Transverse colon (tissue), 3 donors: ENCODE results near the gene GNA14.

Source experiments
- POLR2A ChIP-seq: fragments of 450-650 bp; IDR thresholded peaks from one replicate; pipeline ENCODE4 v1.6.1; 2016; ENCODE audit warnings: antibody characterized with exemption, mild to moderate bottlenecking, moderate library complexity
- POLR2AphosphoS5 ChIP-seq, 3 donors: sonication (generic); formaldehyde crosslinking; IDR thresholded peaks; one replicate each; pipeline ENCODE4 v1.6.1; 2016; ENCODE audit warnings: antibody characterized with exemption in 3 of 3

GRCh38 chr9:77531400-77531799 lies 116.7 kb downstream of the GNA14 start:
- TF ChIP-seq POLR2A (no peak), POLR2AphosphoS5 (IDR thresholded peaks at IDR 0.05) (no peak)
